PC-3 (cell line): ENCODE results near the gene MKI67. TPM values are rescaled to one million over a fixed set of nuclear protein-coding genes. Genes with fewer than 3 reads are reported as not detected.

Source experiments
- ATAC-seq: fragments of 200-7000 bp; cut with Tn5 transposase; 2 replicates; pipeline ENCODE4 v1.9.1; 2020; ENCODE audit warnings: mild to moderate bottlenecking, moderate library complexity
- BruUV-seq: library from RNA; stranded (reverse); fragments of 400-500 nt; replicated peaks from 2 replicates; lab custom pipeline; 2021; lab: Mats Ljungman, UMichigan
- CTCF ChIA-PET: fragments of 300-600 bp; sonication (Branson Sonifier 250); formaldehyde crosslinking; loops from one replicate; lab custom pipeline; 2022; ENCODE audit warnings: antibody characterized with exemption; lab: Charles Lee
- POLR2A ChIA-PET: fragments of 300-600 bp; sonication (Branson Sonifier 250); formaldehyde crosslinking; loops from one replicate; lab custom pipeline; 2022; ENCODE audit warnings: antibody characterized with exemption; ENCODE audit not compliant: unreplicated experiment; lab: Charles Lee
- DNase-seq: peaks from one replicate; pipeline ENCODE4 v3.0.0-alpha.2; 2015
- H2AFZ ChIP-seq: fragments of 300-600 bp; sonication (generic); 2 replicates; pipeline ENCODE4 v1.6.0; 2016; ENCODE audit warnings: antibody characterized with exemption, low read length
- H3F3A ChIP-seq: fragments of 300-600 bp; sonication (generic); one replicate; pipeline ENCODE4 v1.6.0; 2017; ENCODE audit warnings: antibody characterized with exemption, low read length, control low read depth, mild to moderate bottlenecking; ENCODE audit not compliant: unreplicated experiment
- H3K27ac ChIP-seq: fragments of 300-600 bp; sonication (generic); 2 replicates; pipeline ENCODE4 v1.5.1; 2016; ENCODE audit warnings: mild to moderate bottlenecking, low read length
- H3K27me3 ChIP-seq: fragments of 300-600 bp; sonication (generic); 2 replicates; pipeline ENCODE4 v1.6.1; 2016; ENCODE audit warnings: low read length, mixed read lengths
- H3K36me3 ChIP-seq: fragments of 300-600 bp; sonication (generic); 2 replicates; pipeline ENCODE4 v1.6.1; 2016; ENCODE audit warnings: low read depth, mixed run types, low read length, mixed read lengths
- H3K4me1 ChIP-seq: fragments of 300-600 bp; sonication (generic); 2 replicates; pipeline ENCODE4 v1.5.1; 2016; ENCODE audit warnings: low read length; ENCODE audit not compliant: insufficient read depth
- H3K4me2 ChIP-seq: fragments of 300-600 bp; sonication (generic); 2 replicates; pipeline ENCODE4 v1.6.0; 2016; ENCODE audit warnings: low read length
- H3K4me3 ChIP-seq: fragments of 300-600 bp; sonication (generic); 2 replicates; pipeline ENCODE4 v1.5.1; 2016; ENCODE audit warnings: mild to moderate bottlenecking, low read length, mixed read lengths
- H3K79me2 ChIP-seq: fragments of 300-600 bp; sonication (generic); 2 replicates; pipeline ENCODE4 v1.6.1; 2017; ENCODE audit warnings: low read length, mixed read lengths
- H3K9ac ChIP-seq: fragments of 300-600 bp; sonication (generic); 2 replicates; pipeline ENCODE4 v1.6.0; 2016; ENCODE audit warnings: mild to moderate bottlenecking, low read length
- H3K9me2 ChIP-seq: fragments of 300-600 bp; sonication (generic); replicated peaks from 2 replicates; pipeline ENCODE4 v1.6.1; 2016; ENCODE audit warnings: mixed run types, low read length, mixed read lengths
- H3K9me3 ChIP-seq: fragments of 300-600 bp; sonication (generic); 2 replicates; pipeline ENCODE4 v1.6.1; 2016; ENCODE audit warnings: low read length, mixed read lengths
- H4K20me1 ChIP-seq: fragments of 300-600 bp; sonication (generic); 2 replicates; pipeline ENCODE4 v1.6.1; 2016; ENCODE audit warnings: low read length, mixed read lengths
- EZH2 ChIP-seq: fragments of 300-600 bp; sonication (generic); IDR thresholded peaks from one replicate; pipeline ENCODE4 v1.6.1; 2017; ENCODE audit warnings: antibody characterized with exemption, mild to moderate bottlenecking, low read length; ENCODE audit not compliant: unreplicated experiment
- EZH2phosphoT487 ChIP-seq: fragments of 300-600 bp; sonication (generic); IDR thresholded peaks from 2 replicates; pipeline ENCODE4 v1.6.1; 2018; ENCODE audit warnings: mild to moderate bottlenecking, antibody characterized with exemption, low read length, borderline replicate concordance
- intact Hi-C: fragments of 100-400 bp; cut with micrococcal nuclease; formaldehyde crosslinking; loops from 2 replicates; pipeline ENCODE4 v1.9.0; 2023
- total RNA-seq: library from RNA; depleted of rRNA; stranded (reverse); fragments of >200 nt; gene quantifications from 2 replicates; pipeline ENCODE4 v1.2.3, GENCODE V29; 2014; rRNA removed
- TF ChIP-seq, protein P1 (sequence below): fragments of 300-600 bp; sonication (generic); conservative IDR thresholded peaks from 2 replicates; pipeline ENCODE4 v1.5.1; 2017; ENCODE audit warnings: antibody characterized with exemption, low read depth, mild to moderate bottlenecking, low read length

MKI67 gene
- total RNA-seq, 1 experiment from 2014 or later: 66.0 TPM

DNA sequence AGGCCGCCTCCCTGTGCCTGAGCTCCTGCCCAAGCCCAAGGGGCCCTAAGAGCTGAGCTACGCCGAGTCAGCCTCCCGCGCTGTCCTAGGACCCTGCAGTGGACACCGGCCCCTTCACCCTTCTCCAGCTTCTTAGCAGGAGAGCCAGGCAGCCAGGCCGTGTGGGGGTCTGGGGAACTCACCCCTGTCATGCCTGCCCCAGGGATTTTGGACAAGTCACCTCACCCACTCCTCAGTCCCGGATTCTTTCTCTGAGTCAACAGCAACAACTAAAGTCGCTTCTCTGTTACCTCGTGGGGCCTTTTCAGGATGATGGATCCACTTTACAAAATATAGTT, 79.3 kb downstream of the MKI67 start:
- no peaks in the 10 kb centered on the region for H3K27me3 ChIP-seq
- peak overlapping the region; percentile 78 for H2AFZ ChIP-seq
- intact Hi-C loops: no loop called here
- CTCF ChIA-PET: interaction anchor here (1.1 to 1.6 kb wide), 2 partner anchors 23 to 175 kb away, joined by 3 to 8 read pairs; no protein-coding TSS in a partner anchor
- H3K79me2 ChIP-seq: no peaks in the 10 kb centered on the region
- H3K9ac ChIP-seq: peak overlapping the region; percentile 77
- H3K9me3 ChIP-seq: no peaks in the 10 kb centered on the region
- no peaks in the 10 kb centered on the region for H3K36me3 ChIP-seq
- H3F3A ChIP-seq: no peaks in the 10 kb centered on the region
- no peaks in the 10 kb centered on the region for H3K9me2 ChIP-seq
- H3K27ac ChIP-seq: 0 out of 2 replicates have a peak overlapping the region, but pooled peaks have one; percentile 71
- DNase-seq (no peak), ATAC-seq (peak; percentile 1; the same call in 1 of the 2 replicates)
- POLR2A ChIA-PET: no interaction called here
- H3K4me1 ChIP-seq: peaks cover 23% of the 10 kb centered on the region
- H4K20me1 ChIP-seq: no peaks in the 10 kb centered on the region
- BruUV-seq: no TSS peak
- TF ChIP-seq EZH2 (no peak), EZH2phosphoT487 (no peak)
- TF ChIP-seq, protein P1, sequence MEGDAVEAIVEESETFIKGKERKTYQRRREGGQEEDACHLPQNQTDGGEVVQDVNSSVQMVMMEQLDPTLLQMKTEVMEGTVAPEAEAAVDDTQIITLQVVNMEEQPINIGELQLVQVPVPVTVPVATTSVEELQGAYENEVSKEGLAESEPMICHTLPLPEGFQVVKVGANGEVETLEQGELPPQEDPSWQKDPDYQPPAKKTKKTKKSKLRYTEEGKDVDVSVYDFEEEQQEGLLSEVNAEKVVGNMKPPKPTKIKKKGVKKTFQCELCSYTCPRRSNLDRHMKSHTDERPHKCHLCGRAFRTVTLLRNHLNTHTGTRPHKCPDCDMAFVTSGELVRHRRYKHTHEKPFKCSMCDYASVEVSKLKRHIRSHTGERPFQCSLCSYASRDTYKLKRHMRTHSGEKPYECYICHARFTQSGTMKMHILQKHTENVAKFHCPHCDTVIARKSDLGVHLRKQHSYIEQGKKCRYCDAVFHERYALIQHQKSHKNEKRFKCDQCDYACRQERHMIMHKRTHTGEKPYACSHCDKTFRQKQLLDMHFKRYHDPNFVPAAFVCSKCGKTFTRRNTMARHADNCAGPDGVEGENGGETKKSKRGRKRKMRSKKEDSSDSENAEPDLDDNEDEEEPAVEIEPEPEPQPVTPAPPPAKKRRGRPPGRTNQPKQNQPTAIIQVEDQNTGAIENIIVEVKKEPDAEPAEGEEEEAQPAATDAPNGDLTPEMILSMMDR: no peak
- H3K4me3 ChIP-seq: peak overlapping the region; percentile 77; the same call in 1 of the 2 replicates
- peak overlapping the region; percentile 95 for H3K4me2 ChIP-seq

Other genes starting within 250 kb of the MKI67 start
- not detected in 2 replicates for gene CLRN3, start 233.5 kb downstream of the MKI67 start, total RNA-seq
- 3.1 and 5.0 TPM in 2 replicates for gene PTPRE, start 219.3 kb downstream of the MKI67 start, total RNA-seq